Measurements from ENCODE around the gene CORO2B.

GRCh38 chr15:68763063-68763462 lies 184.3 kb downstream of the CORO2B start:
- no peak for TF ChIP-seq EZH2 (IDR thresholded peaks at IDR 0.05)
- no peak for TF ChIP-seq CTCF (IDR thresholded peaks at IDR 0.05)

Data from neural progenitor cell (in vitro differentiated cells).